ENCODE data around the gene GRAMD1B.

GRAMD1B gene

GRCh38 chr11:123616505-123617198, 186.6 kb downstream of the GRAMD1B start:
- H4K20me1 ChIP-seq (ENCODE audit: insufficient read depth): no peaks in the 10 kb centered on the region
- H3K36me3 ChIP-seq (ENCODE audit: insufficient read depth): no peaks in the 10 kb centered on the region
- H3K9ac ChIP-seq: no peak overlapping the region
- H3K4me2 ChIP-seq: no peak overlapping the region
- H3K4me3 ChIP-seq (IDR thresholded peaks at IDR 0.05; ENCODE audit: insufficient read depth, low read depth, low read length): no peak overlapping the region
- no peaks in the 10 kb centered on the region for H3K4me1 ChIP-seq (ENCODE audit: low read depth, poor library complexity, severe bottlenecking)
- no peak for TF ChIP-seq CTCF (conservative IDR thresholded peaks at IDR 0.05; ENCODE audit: low read depth, low read length)
- no peak overlapping the region for H2AFZ ChIP-seq (ENCODE audit: low read depth)
- H3K79me2 ChIP-seq (ENCODE audit: insufficient read depth, low read depth): no peaks in the 10 kb centered on the region
- H3K27ac ChIP-seq: no peak overlapping the region
- no peaks in the 10 kb centered on the region for H3K27me3 ChIP-seq (ENCODE audit: insufficient read depth, low read depth)

GRCh38 chr11:123622576-123622975, 192.5 kb downstream of the GRAMD1B start:
- no peak overlapping the region for H3K4me3 ChIP-seq (IDR thresholded peaks at IDR 0.05; ENCODE audit: insufficient read depth, low read depth, low read length)
- H3K36me3 ChIP-seq (ENCODE audit: insufficient read depth): no peaks in the 10 kb centered on the region
- no peaks in the 10 kb centered on the region for H3K79me2 ChIP-seq (ENCODE audit: insufficient read depth, low read depth)
- no peaks in the 10 kb centered on the region for H3K4me1 ChIP-seq (ENCODE audit: low read depth, poor library complexity, severe bottlenecking)
- H3K9ac ChIP-seq: no peak overlapping the region
- H2AFZ ChIP-seq (ENCODE audit: low read depth): no peak overlapping the region
- no peak overlapping the region for H3K4me2 ChIP-seq
- no peaks in the 10 kb centered on the region for H3K27me3 ChIP-seq (ENCODE audit: insufficient read depth, low read depth)
- H4K20me1 ChIP-seq (ENCODE audit: insufficient read depth): no peaks in the 10 kb centered on the region
- H3K27ac ChIP-seq: no peak overlapping the region
- no peak for TF ChIP-seq CTCF (conservative IDR thresholded peaks at IDR 0.05; ENCODE audit: low read depth, low read length)

- no peaks in the 10 kb centered on the region for H3K27me3 ChIP-seq (ENCODE audit: insufficient read depth, low read depth)
- no peak overlapping the region for H3K9ac ChIP-seq
- H3K4me2 ChIP-seq: no peak overlapping the region
- no peaks in the 10 kb centered on the region for H4K20me1 ChIP-seq (ENCODE audit: insufficient read depth)
- H3K4me3 ChIP-seq (IDR thresholded peaks at IDR 0.05; ENCODE audit: insufficient read depth, low read depth, low read length): no peak overlapping the region
- H3K36me3 ChIP-seq (ENCODE audit: insufficient read depth): no peaks in the 10 kb centered on the region
- no peaks in the 10 kb centered on the region for H3K79me2 ChIP-seq (ENCODE audit: insufficient read depth, low read depth)
- H3K4me1 ChIP-seq (ENCODE audit: low read depth, poor library complexity, severe bottlenecking): no peaks in the 10 kb centered on the region
- no peak for TF ChIP-seq CTCF (conservative IDR thresholded peaks at IDR 0.05; ENCODE audit: low read depth, low read length)
- no peak overlapping the region for H3K27ac ChIP-seq
- no peak overlapping the region for H2AFZ ChIP-seq (ENCODE audit: low read depth)
Observed at GRCh38 chr11:123624974-123625373, 194.9 kb downstream of the GRAMD1B start.

GRCh38 chr11:123628936-123629683, 199.0 kb downstream of the GRAMD1B start:
- Histone ChIP-seq H3K27me3 (ENCODE audit: insufficient read depth, low read depth) (no peaks in the 10 kb centered on the region), H3K4me3 (IDR thresholded peaks at IDR 0.05; ENCODE audit: insufficient read depth, low read depth, low read length) (no peak overlapping the region), H3K79me2 (ENCODE audit: insufficient read depth, low read depth) (no peaks in the 10 kb centered on the region), H3K4me1 (ENCODE audit: low read depth, poor library complexity, severe bottlenecking) (no peaks in the 10 kb centered on the region), H3K4me2 (no peak overlapping the region), H3K9ac (no peak overlapping the region), H4K20me1 (ENCODE audit: insufficient read depth) (no peaks in the 10 kb centered on the region), H3K36me3 (ENCODE audit: insufficient read depth) (no peaks in the 10 kb centered on the region), H3K27ac (no peak overlapping the region), H2AFZ (ENCODE audit: low read depth) (no peak overlapping the region)
- TF ChIP-seq CTCF (conservative IDR thresholded peaks at IDR 0.05; ENCODE audit: low read depth, low read length): no peak

All from KMS-11 (cell line).